Raji (cell line): ENCODE data around the gene SULT4A1.

Experiments used
- POLR2A ChIP-seq: IDR thresholded peaks from 2 replicates; pipeline ENCODE4 v1.6.1; 2011; ENCODE audit warnings: low read depth, low read length, control low read depth; ENCODE audit not compliant: insufficient read depth

The SULT4A1 gene

DNA sequence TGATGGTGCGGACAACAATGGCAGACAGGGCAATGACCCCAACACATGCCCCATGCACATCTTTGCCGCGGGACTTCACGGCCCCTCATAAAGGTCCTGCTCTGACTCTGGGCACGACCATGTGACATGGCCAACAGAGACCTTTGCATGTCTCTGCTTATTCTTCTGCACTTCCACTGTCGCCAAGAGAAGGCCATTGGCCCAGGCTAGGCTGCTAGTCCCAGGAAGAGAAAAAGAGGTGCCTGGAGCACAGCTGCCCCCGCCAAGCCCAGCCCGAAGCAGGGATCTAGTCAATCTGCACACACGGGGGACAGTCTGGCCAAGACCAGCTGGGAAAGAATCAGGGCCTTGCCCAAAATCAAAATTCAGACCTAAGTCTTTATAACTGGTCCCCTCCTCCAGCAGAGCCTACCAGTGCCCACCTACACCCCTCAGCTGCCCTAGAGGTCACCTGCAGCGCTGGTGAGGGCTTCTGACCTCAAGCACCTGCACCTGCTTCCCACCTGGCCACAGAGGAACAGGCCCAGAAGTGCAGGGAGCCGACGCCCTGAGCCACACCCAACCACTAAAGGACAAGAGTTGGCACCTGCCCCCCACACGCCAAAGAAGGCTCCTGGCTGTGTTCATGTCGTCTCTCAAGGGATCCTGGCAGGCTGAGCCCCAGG, 8.1 kb downstream of the SULT4A1 start:
- no peak for TF ChIP-seq POLR2A

DNA sequence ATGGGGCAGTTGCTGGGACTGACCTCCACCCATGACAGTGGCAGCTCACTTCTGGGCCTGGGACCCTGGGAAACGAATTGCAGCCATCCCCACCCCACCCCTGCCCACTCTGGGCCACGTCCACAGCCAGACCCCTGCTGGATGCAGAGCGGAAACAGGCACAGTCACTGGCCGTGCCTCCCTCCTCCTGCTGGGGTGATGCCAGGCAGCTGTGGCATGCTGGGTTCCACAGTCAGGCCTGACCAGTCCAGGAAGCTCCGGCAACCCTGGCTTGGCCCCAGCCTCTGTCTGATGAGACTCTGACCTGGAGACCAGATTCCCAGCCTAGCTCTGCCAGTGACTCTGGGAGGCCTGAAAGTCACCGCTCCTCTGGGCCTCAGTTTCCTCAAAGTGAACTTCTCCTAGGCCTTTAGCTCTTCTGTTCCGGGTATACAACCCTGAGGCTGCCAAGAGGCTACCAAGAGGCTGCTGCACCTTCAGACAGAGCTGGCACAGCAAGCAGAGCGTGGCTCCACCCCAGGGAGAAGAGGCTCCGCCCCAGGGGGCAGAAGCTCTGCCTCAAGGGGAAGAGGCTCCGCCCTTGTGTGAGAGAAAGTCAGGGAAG, 8.9 kb downstream of the SULT4A1 start:
- TF ChIP-seq POLR2A, result no peak

DNA sequence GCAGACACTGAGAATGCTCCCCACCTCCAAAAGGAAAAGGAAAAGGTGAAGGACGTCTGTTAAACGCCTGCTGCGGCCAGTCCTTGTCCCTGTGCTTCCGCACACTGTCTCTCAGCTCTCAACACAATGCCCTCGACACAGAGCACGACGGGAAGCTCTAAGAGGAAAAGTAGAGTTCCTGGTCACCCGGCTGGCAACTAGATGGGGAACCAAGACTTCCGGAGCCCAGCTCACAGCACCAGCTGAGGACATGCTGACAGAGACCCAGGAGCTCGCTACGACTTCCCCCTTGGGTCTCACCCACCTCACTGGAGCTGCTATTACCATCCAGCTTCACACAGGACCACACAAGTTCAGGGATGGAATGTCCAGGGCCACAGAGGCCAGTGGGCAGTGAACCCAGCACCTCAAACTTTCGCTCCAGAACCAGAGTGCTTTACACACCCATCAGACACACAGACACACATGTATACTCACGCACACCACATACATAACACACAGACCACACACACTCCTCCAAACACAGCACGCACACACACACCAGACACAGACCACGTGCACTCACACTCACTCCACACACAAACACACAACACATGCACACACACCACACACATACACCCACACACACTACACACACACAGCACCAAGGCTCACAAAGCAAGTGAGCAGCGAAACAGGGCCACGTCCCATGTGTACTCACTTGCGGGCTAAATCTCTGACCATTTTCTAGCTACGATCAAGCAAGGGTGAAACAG, 9.6 kb downstream of the SULT4A1 start:
- TF ChIP-seq POLR2A, result no peak

DNA sequence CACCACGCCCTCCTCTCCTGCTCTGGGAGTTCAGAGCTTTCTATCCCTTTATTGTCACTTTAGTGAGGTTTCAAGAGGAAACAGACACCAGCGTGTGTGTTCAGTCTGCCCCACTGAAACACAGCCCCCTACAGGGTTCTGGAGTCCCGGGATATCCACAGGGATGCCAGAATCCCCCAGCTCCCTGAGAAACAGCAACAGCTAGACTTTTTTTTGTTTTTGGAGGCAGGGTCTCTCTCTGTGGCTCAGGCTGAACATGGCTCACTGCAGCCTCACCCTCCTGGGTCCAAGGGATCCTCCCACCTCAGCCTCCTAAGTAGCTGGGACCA, 10.4 kb downstream of the SULT4A1 start:
- no peak for TF ChIP-seq POLR2A

DNA sequence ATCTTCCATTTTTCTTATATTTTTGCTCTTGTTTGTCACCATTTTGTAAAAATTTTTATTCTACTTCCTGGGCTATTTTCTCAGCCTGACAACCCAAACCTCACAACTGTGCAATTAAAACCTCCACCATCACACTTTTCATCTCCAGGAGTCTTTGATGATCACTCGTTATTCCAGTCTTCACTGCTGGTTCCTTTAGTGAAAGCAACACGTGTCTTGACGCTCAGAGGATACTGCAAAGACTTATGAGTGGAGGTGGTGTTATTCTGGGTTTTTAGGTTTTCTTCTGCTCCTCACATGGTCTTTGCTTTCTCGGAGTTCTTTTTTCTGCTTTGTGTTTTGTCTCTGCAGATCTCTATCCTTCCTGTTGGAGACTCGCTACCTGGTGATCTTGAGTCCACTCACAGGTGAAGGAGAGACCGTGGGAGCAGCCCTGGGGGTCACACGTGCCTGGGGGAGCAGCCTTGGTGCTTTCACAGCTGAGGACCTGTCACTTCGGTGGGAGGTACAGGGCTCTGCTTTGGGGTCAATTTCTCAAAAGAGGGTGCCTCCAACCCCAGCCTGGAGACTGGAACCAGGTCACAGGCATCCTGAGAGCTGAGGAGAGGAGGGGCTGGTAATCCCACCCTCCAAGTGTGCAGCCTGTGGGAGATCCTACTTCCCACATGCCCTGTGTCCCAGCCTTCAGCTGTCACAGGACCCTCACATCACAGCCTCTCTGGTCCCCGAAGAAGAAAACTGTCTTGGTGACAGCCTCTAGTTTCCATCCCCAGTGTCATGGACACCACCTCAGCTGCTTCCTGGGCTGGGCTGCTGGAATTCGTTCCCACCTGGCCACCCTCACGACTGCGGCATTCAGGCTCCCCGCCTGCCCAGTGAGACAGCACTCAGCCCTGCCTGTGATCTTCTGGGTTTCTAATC, 11.0 kb downstream of the SULT4A1 start:
- TF ChIP-seq POLR2A, result no peak

DNA sequence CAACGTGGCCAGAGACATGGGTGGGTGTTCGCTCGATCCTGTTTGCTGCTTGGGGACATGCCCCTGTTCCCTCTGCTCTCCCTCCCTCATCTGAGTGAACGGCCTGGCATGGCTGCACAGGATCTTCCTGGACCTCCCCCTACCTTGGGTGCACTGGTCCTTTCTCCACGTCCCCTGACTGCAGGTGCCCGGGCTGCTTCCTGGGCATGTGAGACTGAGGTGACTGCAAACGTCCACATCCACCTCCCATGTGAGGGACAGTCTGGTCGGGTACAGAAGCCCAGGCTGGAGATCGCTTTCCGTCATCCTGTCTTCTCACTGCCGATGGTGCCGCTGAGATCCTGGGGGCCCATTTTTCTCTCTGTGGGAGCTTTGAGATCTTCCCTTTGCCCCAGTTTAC, 11.8 kb downstream of the SULT4A1 start:
- no peak for TF ChIP-seq POLR2A

DNA sequence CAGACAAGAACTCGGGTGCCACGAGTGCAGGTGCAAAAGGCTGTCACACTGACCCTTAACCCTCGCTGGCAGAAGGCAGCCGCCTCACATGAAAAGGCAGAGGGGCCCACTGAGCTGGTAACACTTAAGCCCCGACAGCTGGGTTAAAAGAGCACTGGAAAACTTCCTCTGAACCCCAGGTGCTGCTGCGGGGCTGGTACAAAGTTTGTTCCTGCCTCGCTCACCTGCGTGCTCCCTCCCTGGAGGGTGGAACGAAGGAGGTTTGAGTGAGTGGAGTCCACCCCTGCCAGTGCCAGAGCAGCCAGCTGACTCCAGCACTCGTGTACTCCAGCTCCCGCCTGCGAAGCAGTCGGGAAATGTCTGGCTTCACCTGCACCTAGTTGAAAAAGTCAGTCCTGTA, 12.6 kb downstream of the SULT4A1 start:
- TF ChIP-seq POLR2A, result no peak

DNA sequence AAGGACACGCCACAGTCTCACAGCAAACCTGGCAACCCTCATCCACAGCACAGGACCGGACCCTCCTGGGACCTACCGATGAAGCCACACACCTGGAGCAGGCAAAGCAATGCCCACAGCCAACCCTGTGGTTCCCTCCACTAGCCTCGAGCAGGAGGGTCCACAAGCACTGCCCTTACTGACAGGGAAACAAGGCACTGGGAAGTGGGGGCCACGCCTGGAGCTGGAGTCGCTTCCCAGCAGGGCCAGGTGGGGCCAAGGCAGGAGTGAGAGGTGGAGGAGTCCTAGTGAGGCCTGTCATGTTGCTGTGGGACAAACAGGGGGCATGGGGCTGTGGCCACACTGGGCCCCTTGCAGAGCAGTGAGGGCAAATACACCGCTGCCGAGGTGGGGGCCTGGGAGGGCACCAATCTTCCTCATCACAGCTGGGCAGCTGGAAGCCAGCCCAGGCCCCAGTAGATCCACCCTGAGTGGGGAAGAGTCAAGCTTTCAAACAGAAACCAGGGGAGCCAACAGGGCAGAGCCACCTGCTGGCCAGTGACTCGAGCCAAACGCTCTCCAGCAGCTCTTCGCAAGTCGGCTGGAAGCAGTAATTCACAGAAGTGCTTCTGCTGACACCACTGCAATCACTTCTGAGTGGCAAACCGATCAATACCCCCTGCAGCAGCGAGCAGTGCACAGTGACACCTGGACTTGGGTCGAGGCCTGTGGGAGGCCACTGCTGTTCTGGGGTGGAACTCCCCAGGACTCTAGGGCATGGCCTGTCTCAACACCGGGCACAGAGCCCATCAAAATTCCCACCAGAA, 13.7 kb downstream of the SULT4A1 start:
- no peak for TF ChIP-seq POLR2A

DNA sequence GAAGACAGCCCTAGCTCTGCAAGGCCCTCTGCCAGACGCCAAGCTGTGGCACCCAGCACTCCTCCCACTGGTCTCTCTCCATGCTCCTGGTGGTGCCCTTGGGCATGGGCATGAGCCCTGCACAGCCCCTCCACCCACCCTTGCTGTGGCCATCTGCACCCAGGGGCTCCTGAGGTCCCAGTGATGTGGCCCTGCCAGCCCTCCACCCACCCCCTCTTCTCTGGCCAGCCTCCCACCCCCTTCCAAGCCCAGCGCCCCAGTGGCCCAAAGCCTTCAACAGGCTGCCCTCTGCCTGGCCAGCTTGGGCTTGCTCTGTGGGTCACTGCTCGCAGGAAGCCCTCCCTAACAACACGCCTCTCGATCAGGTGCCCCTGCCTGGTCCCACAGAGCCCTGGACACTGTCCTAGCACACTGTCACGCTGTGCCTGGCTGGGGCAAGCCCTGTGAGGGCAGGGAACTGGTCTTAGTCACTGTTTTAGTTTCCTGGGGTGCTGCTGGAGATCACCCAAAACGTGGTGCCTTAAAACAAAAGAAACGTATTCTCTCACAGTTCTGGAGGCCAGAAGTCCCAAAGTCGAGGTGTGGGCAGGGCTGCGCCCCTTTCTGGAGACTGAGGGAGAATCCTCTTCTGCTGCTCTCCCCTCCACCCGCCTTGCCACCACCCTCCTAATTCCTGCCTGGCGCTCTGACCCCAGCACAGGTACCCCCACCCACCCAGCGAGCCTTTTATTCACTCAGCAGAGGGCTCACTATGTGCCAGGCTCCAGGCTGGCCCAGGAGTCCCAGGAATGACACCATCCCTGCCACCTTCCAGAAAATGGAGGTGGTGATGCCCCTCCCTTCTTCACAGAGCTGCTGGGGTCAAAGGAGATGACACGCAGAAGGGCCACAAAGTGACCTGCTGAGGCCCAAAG, 14.7 kb downstream of the SULT4A1 start:
- no peak for TF ChIP-seq POLR2A

DNA sequence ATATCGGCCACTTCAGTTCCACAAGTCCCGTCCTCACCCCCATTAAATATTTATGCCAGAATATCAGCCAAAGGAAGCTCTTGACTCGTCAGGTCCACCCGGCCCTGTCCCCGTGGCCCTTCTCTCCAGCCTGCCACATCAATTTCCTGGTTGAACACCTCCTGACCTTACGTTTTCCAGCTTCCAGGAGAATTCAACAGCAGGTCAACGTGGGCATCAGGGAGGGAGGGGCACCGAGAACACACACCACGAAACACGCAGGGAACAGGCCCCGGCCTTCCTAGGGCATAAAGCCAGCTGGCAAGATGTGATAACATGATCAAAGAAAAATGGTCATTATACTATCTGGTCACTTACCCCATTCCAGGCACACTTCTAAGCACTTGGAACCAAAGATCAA, 15.3 kb downstream of the SULT4A1 start:
- TF ChIP-seq POLR2A, result no peak

DNA sequence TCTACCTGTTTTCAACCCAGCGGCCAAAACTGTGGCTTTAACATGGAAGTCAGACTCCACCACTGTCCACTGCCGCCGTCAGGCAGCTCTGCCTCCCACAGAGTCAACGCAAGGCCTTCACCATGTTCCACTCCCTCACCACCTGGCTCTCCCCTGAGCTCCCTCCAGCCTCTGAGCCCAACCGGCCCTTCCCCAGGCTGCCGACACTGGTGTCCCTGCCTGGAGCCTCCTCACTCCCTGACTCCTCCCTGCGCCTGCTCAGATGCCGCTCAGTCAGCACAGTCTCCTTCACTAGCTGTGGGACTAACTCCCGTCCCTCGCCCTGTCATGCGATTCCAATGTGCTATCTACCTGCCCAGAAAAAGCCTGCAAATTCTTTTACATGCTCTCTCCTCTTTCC, 16.3 kb downstream of the SULT4A1 start:
- no peak for TF ChIP-seq POLR2A

DNA sequence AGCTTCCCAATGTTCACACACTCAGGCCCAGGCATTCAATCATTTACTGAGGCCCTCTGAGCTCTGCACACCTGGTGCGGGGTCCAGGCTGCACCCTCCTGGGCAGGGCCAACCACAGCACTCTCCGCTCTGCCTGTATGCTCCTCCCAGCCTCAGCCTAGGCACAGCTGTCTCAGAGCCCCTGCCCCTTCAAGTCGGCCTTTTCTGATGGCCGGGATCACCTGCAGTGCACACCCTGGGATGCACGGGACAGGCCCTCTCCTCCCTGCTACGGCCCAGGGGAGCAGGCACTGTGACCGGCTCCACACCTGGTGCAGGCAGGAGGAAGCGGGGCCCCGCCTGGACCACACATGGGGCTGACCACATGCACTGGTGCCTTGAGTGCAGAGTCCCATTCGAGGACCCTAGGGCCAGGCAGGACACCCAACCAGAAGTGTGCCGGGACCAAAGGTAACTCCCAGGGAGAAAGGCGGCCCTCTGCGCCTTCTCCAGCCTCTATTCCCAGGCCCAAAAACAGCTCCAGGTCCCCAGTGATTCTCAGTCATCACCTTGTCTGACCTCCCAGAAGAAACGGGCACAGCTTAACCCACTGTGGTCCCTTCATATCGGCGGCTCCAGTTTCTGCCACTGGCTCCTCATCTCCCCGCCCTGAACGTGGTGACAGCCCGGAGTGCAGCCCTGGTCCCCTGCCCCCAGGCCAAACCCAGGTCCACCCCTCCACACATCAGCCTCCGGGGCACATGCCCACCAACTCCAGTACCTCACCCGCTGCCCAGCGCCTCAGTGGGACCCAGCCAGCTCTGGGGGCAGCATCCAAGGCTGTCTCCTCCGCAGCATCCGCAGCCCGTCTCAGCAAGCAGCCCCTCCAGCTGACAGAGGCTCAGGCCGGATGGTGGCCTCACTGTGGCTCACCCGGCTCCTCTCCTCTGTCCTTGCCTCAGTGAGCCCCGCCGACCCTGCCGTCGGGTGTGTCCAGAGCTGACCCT, 17.5 kb downstream of the SULT4A1 start:
- TF ChIP-seq POLR2A, result no peak

DNA sequence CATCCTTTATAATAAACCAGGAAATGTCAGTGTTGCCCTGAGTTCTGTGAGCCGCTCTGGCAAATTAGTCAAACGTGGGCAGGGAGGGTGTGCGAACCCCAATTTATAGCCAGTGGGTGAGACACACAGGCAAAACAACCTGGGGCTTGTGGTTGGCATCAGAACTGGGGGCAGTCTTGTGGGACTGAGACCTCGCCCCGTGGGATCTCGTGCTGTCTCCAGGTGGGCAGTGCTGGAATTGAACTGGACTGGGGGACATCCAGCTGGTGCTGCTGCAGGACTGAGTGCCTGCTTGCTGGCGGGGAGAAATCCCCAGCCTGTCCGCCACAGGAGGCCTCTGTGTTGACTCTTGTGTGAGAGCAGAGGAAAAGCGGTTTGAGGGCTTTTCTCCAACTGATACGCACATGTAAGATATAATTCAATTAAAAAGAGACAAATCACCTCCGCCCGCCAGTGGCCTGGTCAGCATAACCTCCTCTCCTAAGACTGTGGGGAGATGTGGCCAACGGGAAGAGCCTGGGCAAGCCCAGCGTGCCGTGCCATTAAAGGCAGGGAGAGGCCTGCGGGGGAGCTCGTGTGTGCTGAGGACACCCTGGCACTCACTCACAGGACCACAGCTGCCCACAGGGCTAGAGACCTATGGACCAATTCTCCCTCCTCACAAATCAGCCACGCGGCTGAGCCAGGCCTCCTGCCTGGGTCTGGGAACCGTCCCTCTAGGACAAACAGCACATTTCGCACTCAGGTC, 18.4 kb downstream of the SULT4A1 start:
- TF ChIP-seq POLR2A, result no peak
